GM18873 (cell line): ENCODE results near the gene ATAD2B.

Experiments
- ATAC-seq: cut with Tn5 transposase; IDR thresholded peaks from one replicate; pipeline ENCODE4 v1.9.1; 2021; ENCODE audit warnings: mild to moderate bottlenecking, moderate library complexity, moderate number of reproducible peaks; ENCODE audit not compliant: unreplicated experiment, low FRiP score

ATAD2B gene

GRCh38 chr2:23707096-23707495 is 219.8 kb downstream of the ATAD2B start:
- no peak for ATAC-seq

DNA sequence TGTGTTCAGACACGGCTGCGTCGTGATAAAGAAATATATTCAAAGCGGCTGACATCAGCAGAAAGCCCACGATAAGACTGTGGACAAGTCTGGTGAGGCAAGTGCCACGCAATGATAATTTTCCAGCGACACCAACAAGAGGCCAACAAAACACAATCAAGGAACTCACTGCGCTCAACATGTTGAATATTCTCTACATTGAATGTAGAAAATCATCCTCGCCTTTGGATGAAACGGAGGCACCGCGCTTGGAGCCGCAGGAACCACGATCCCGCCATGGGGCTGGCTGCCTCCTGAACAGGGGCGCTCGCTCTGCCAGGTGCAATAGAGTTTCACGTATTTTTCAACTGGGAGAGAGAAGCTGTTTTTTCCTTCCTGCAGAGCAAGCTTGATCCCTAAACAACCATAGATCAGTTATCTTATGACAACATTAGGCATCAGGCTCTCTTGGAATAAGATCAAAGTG is 220.3 kb downstream of the ATAD2B start:
- ATAC-seq = no peak

- no peak for ATAC-seq
Measured at GRCh38 chr2:23705771-23706612, 220.9 kb downstream of the ATAD2B start.

DNA sequence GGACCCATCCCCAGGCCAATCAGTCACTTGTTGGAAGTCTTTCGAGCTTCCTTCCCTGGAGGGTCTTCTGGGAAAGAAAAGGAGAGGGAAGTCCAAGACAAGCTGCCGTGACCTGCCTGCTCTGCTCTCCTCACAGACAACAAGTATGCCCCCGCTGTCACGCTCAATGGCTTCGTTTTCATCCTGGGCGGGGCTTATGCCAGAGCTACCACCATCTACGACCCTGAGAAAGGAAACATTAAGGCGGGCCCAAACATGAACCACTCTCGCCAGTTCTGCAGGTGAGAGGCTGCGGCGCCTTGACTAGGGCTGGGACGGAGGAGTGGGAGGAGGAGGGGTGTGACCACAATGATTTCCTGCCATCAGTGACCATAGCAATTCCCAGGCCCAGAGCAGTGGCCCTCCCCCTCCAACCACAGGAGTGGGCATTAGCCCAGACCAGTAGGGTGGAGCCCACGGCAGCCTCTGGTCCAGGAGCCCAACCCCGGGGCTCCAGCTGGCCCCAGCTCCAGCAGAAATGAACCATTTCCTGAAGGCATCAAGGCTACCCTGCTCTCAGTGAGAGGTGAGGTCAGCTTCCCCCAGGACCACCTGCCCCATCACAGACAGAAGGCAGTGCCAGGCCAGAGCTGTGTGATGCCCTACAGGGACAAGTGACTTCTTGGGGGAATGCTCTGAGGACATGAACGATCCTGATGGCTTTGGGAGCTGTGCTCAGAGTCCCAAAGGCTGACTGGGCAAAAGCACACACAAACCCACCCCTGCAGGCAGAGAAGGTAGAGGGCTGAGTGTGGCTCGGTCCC is 223.1 kb downstream of the ATAD2B start:
- ATAC-seq = no peak

DNA sequence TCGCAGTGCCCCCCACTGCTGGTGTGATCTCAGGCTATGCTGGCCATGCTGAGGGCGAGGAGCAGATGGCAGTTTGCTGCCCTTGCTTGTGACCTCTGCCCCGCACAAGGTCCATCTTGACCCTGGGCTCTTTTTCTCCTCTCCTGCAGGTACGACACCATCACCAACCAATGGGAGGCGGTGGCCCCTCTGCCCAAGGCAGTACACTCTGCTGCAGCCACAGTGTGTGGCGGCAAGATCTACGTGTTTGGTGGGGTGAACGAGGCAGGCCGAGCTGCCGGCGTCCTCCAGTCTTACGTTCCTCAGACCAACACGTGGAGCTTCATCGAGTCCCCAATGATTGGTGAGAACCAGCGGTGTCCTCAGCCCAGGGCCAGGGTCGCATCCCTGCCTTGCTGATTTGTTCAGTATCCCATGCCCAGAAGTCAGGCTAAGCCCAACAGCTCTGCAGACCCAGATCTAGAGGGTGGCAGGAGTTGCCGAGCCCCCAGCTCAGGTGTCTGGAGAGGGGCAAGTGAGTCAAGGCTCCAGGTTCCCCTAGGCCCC is 223.8 kb downstream of the ATAD2B start:
- ATAC-seq = no peak

GRCh38 chr2:23700627-23701026 is 226.3 kb downstream of the ATAD2B start:
- no peak for ATAC-seq

DNA sequence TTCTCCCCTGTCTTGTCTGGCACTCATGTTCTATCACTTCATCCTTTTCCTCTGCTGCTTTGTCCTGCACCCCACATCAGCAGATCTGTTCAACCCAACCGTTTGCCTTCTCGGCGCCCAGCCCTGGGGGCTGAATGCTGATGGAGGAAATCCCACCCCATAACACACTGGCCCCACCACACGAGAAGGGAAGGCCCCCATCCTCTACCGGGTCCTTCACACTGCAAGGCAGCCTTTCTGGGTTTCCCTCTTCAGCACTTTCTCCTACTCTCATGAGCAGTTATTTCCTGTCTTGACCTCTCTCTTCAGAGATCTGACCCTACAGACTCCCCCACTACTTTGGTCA is 227.4 kb downstream of the ATAD2B start:
- no peak for ATAC-seq

DNA sequence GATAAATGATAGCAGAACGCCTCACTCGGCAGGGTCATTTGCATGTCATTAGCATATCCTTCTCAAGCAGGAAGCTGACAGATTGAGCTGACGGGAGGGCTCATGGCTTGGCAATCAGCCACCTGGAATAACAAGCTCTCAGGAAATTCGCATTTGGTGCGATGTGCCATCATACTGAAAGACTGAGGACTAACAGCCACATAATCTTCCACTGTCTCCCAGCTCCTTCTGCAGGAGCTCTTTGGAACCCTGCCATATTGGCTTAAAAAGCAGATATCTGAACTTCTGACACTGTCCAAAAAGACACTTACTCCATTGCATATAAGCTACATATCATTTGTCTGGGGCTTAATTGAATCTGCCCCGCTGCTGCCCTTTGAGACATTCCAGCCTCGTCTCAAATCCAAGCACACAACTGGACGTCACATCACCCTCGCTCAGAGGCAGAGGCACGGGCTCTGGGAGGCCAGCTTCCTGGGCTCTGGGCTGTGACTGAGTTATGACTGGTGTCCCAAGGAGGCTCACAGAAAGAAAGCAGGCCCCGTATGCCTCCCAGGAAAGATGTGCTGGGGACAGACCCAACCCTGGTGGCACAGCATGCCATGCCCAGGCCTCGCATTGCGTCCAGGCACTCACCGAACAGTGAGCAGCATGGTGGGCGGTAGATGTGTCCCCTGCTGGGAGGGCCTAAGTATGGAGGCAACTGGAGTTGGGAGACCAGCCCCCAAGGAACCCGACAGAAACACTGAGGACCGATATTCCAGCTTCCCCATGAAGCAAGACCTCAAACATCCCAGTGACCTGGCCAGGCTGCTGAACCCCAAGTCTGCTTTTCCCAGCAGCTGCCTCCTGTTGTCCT is 228.0 kb downstream of the ATAD2B start:
- ATAC-seq = no peak
